ENCODE data around the gene ABHD1. TPM values are rescaled to one million over a fixed set of nuclear protein-coding genes. Genes with fewer than 3 reads are reported as not detected.

ABHD1 gene
- total and polyA plus RNA-seq, 7 experiments from 2014 or later = 0.53 to 2.0 (median 0.90) TPM

GRCh38 chr2:27086090-27086723, 37.4 kb upstream of the ABHD1 start:
- Histone ChIP-seq H3K4me1 (ENCODE audit: control insufficient read depth in 2 of 2, insufficient read depth in 2 of 2, low read length in 2 of 2) (peaks cover 18 to 22% of the 10 kb centered on the region in 2 donors), H3K36me3 (ENCODE audit: control insufficient read depth in 2 of 3, insufficient read depth in 3 of 3, low read length in 3 of 3) (no peaks in the 10 kb centered on the region), H3K27me3 (ENCODE audit: control insufficient read depth in 2 of 2, insufficient read depth in 2 of 2, low read length in 2 of 2) (no peaks in the 10 kb centered on the region), H3K4me3 (ENCODE audit: low read length) (peak overlapping the region; percentile 68), H3K27ac (ENCODE audit: low read depth, low read length) (peak overlapping the region; percentile 90), H3K9me3 (ENCODE audit: control insufficient read depth in 2 of 3, low read length in 3 of 3) (no peaks in the 10 kb centered on the region)
- H3K4me3 Mint-ChIP-seq = peak overlapping the region; percentile 75 to 91 (median 86)
- CTCF ChIA-PET = interaction anchor here (0.9 to 1.6 kb wide), 4 partner anchors 18 to 126 kb away, joined by 3 to 5 read pairs (median 4); partner anchors contain the start of gene AGBL5
- POLR2A ChIA-PET = interaction anchor here (1.0 to 12.0 kb wide), 8 partner anchors 10 to 236 kb away, joined by 3 to 134 read pairs (median 5); partner anchors contain the start of genes AGBL5 and OST4
- H3K27ac Mint-ChIP-seq = peak overlapping the region; percentile 30 to 91 (median 78)
- no peaks in the 10 kb centered on the region for H3K27me3 Mint-ChIP-seq
- intact Hi-C loops (cut with micrococcal nuclease) = loop anchor here (1.0 to 10.0 kb wide), 18 partner anchors 10 to 399 kb away; partner anchors contain the start of genes ATRAID (in 2 of the 2), CAD (in 2 of the 2), OST4 (in 2 of the 2) and PREB (in 2 of the 2)
- DNase-seq (peak; percentile 94 to 100 (median 99)), ATAC-seq (peak; percentile 96)
- H3K9me3 Mint-ChIP-seq = no peaks in the 10 kb centered on the region
- peaks cover 13 to 47% (median 29%) of the 10 kb centered on the region in 7 donors for H3K4me1 Mint-ChIP-seq
- H3K36me3 Mint-ChIP-seq = no peaks in the 10 kb centered on the region

GRCh38 chr2:27086724-27087593, 36.7 kb upstream of the ABHD1 start, which contains the start of gene KHK:
TSS of gene KHK (plus strand) at chr2:27086772. CDS start at chr2:27087260, 488 bp downstream.
- ATAC-seq (no peak), DNase-seq (peak in 2 of 9 donors; percentile 18 to 44)
- Mint-ChIP-seq H3K4me1 (peaks cover 7 to 41% (median 22%) of the 10 kb centered on the region in 7 donors), H3K36me3 (no peaks in the 10 kb centered on the region), H3K9me3 (no peaks in the 10 kb centered on the region), H3K27me3 (no peaks in the 10 kb centered on the region), H3K27ac (peak within 1 kb of the TSS; percentile 30 to 91 (median 78)), H3K4me3 (peak within 1 kb of the TSS; percentile 75 to 91 (median 86))
- Histone ChIP-seq H3K27me3 (ENCODE audit: control insufficient read depth in 2 of 2, insufficient read depth in 2 of 2, low read length in 2 of 2) (no peaks in the 10 kb centered on the region), H3K4me3 (ENCODE audit: low read length) (peak within 1 kb of the TSS; percentile 73), H3K27ac (ENCODE audit: low read depth, low read length) (peak within 1 kb of the TSS; percentile 90), H3K36me3 (ENCODE audit: control insufficient read depth in 2 of 3, insufficient read depth in 3 of 3, low read length in 3 of 3) (no peaks in the 10 kb centered on the region), H3K9me3 (ENCODE audit: control insufficient read depth in 2 of 3, low read length in 3 of 3) (no peaks in the 10 kb centered on the region), H3K4me1 (ENCODE audit: control insufficient read depth in 2 of 2, insufficient read depth in 2 of 2, low read length in 2 of 2) (peaks cover 11 to 16% of the 10 kb centered on the region in 2 donors)
- POLR2A ChIA-PET = interaction anchor here (0.5 to 12.0 kb wide), 15 partner anchors 10 to 320 kb away, joined by 3 to 134 read pairs (median 3); partner anchors contain the start of genes AGBL5, CAD, OST4 and PREB
- CTCF ChIA-PET = interaction anchor here (0.5 to 1.8 kb wide), 9 partner anchors 10 to 192 kb away, joined by 3 to 6 read pairs (median 4); partner anchors contain the start of gene AGBL5
- intact Hi-C loops (cut with micrococcal nuclease) = loop anchor here (1.0 to 10.0 kb wide), 18 partner anchors 9 to 398 kb away; partner anchors contain the start of genes ATRAID (in 2 of the 2), CAD (in 2 of the 2), OST4 (in 2 of the 2) and PREB (in 2 of the 2)

- Mint-ChIP-seq H3K4me1 (peaks cover 7 to 44% (median 22%) of the 10 kb centered on the region in 7 donors), H3K36me3 (no peaks in the 10 kb centered on the region), H3K4me3 (peak overlapping the region; percentile 19 to 91 (median 61)), H3K27me3 (no peaks in the 10 kb centered on the region), H3K27ac (no peak overlapping the region), H3K9me3 (no peaks in the 10 kb centered on the region)
- intact Hi-C loops (cut with micrococcal nuclease) = loop anchor here (5.0 to 10.0 kb wide), 3 partner anchors 174 to 397 kb away; partner anchors contain the start of genes CENPA (in 1 of the 2), IFT172 (in 1 of the 2) and SLC30A3 (in 1 of the 2)
- Histone ChIP-seq H3K9me3 (ENCODE audit: control insufficient read depth in 2 of 3, low read length in 3 of 3) (no peaks in the 10 kb centered on the region), H3K36me3 (ENCODE audit: control insufficient read depth in 2 of 3, insufficient read depth in 3 of 3, low read length in 3 of 3) (no peaks in the 10 kb centered on the region), H3K4me3 (ENCODE audit: low read length) (no peak overlapping the region), H3K4me1 (ENCODE audit: control insufficient read depth in 2 of 2, insufficient read depth in 2 of 2, low read length in 2 of 2) (peaks cover 6 to 12% of the 10 kb centered on the region in 2 donors), H3K27ac (ENCODE audit: low read depth, low read length) (no peak overlapping the region), H3K27me3 (ENCODE audit: control insufficient read depth in 2 of 2, insufficient read depth in 2 of 2, low read length in 2 of 2) (no peaks in the 10 kb centered on the region)
- no peak for DNase-seq
- POLR2A ChIA-PET = interaction anchor here (0.5 to 12.0 kb wide), 9 partner anchors 9 to 1656 kb away, joined by 3 to 134 read pairs (median 3); partner anchors contain the start of genes AGBL5, OST4 and PREB
- CTCF ChIA-PET = interaction anchor here (1.3 to 1.8 kb wide), 5 partner anchors 14 to 191 kb away, joined by 3 to 6 read pairs (median 5); partner anchors contain the start of gene AGBL5
- no peak for ATAC-seq
These were observed 35.7 kb upstream of the ABHD1 start for GRCh38 chr2:27087823-27088410.

GRCh38 chr2:27088634-27089033, 35.0 kb upstream of the ABHD1 start:
- Mint-ChIP-seq H3K4me1 (peaks cover 7 to 42% (median 22%) of the 10 kb centered on the region in 7 donors), H3K36me3 (no peaks in the 10 kb centered on the region), H3K27ac (peak overlapping the region in 1 of 9 donors; percentile 14), H3K4me3 (peak overlapping the region in 3 of 10 donors; percentile 9 to 38 (median 30)), H3K9me3 (no peaks in the 10 kb centered on the region), H3K27me3 (no peaks in the 10 kb centered on the region)
- intact Hi-C loops (cut with micrococcal nuclease) = loop anchor here (5.0 to 10.0 kb wide), 3 partner anchors 174 to 396 kb away; partner anchors contain the start of genes CENPA (in 1 of the 2), IFT172 (in 1 of the 2) and SLC30A3 (in 1 of the 2)
- no peak for ATAC-seq
- H3K4me1 ChIP-seq (ENCODE audit: control insufficient read depth in 2 of 2, insufficient read depth in 2 of 2, low read length in 2 of 2) = peaks cover 6 to 12% of the 10 kb centered on the region in 2 donors
- no peak overlapping the region for H3K27ac ChIP-seq (ENCODE audit: low read depth, low read length)
- no peak for DNase-seq
- H3K27me3 ChIP-seq (ENCODE audit: control insufficient read depth in 2 of 2, insufficient read depth in 2 of 2, low read length in 2 of 2) = no peaks in the 10 kb centered on the region
- ChIA-PET CTCF (interaction anchor here (1.3 to 1.8 kb wide), 2 partner anchors 127 to 191 kb away, joined by 4 to 5 read pairs; no protein-coding TSS in a partner anchor), POLR2A (interaction anchor here (1.3 to 12.0 kb wide), 3 partner anchors 16 to 45 kb away, joined by 4 to 134 read pairs (median 106); partner anchors contain the start of genes AGBL5, OST4 and PREB)
- no peak overlapping the region for H3K4me3 ChIP-seq (ENCODE audit: low read length)
- H3K9me3 ChIP-seq (ENCODE audit: control insufficient read depth in 2 of 3, low read length in 3 of 3) = no peaks in the 10 kb centered on the region
- H3K36me3 ChIP-seq (ENCODE audit: control insufficient read depth in 2 of 3, insufficient read depth in 3 of 3, low read length in 3 of 3) = no peaks in the 10 kb centered on the region

GRCh38 chr2:27089111-27089954, 34.3 kb upstream of the ABHD1 start:
- Histone ChIP-seq H3K27ac (ENCODE audit: low read depth, low read length) (no peak overlapping the region), H3K4me3 (ENCODE audit: low read length) (no peak overlapping the region), H3K27me3 (ENCODE audit: control insufficient read depth in 2 of 2, insufficient read depth in 2 of 2, low read length in 2 of 2) (no peaks in the 10 kb centered on the region), H3K36me3 (ENCODE audit: control insufficient read depth in 2 of 3, insufficient read depth in 3 of 3, low read length in 3 of 3) (no peaks in the 10 kb centered on the region), H3K9me3 (ENCODE audit: control insufficient read depth in 2 of 3, low read length in 3 of 3) (no peaks in the 10 kb centered on the region), H3K4me1 (ENCODE audit: control insufficient read depth in 2 of 2, insufficient read depth in 2 of 2, low read length in 2 of 2) (peaks cover 6 to 12% of the 10 kb centered on the region in 2 donors)
- Mint-ChIP-seq H3K9me3 (no peaks in the 10 kb centered on the region), H3K27me3 (no peaks in the 10 kb centered on the region), H3K4me1 (peaks cover 7 to 39% (median 22%) of the 10 kb centered on the region in 7 donors), H3K36me3 (no peaks in the 10 kb centered on the region), H3K27ac (peak overlapping the region in 1 of 9 donors; percentile 11), H3K4me3 (peak overlapping the region in 2 of 10 donors; percentile 19 to 46)
- intact Hi-C loops (cut with micrococcal nuclease) = loop anchor here (5.0 to 10.0 kb wide), 3 partner anchors 173 to 395 kb away; partner anchors contain the start of genes CENPA (in 1 of the 2), IFT172 (in 1 of the 2) and SLC30A3 (in 1 of the 2)
- CTCF ChIA-PET = interaction anchor here (0.7 to 1.8 kb wide), 2 partner anchors 190 to 1817 kb away, joined by 4 to 5 read pairs; no protein-coding TSS in a partner anchor
- DNase-seq (no peak), ATAC-seq (no peak)
- POLR2A ChIA-PET = interaction anchor here (11.1 to 12.0 kb wide), 2 partner anchors 16 to 35 kb away, joined by 106 to 134 read pairs; partner anchors contain the start of genes AGBL5 and OST4

Measured in naive thymus-derived CD4-positive, alpha-beta T cell (primary cell).